HepG2 (cell line): ENCODE data around the gene PAEP.

Source experiments
- CTCF ChIP-seq: sonication (generic); formaldehyde crosslinking; IDR thresholded peaks from 2 replicates; pipeline ENCODE4 v1.5.0; 2020; ENCODE audit warnings: mild to moderate bottlenecking, missing genetic modification reagents, moderate library complexity
- EP300 ChIP-seq, 3 experiments: sonication (generic) in 1 of 3; formaldehyde crosslinking in 1 of 3; IDR thresholded peaks; 2 replicates each; pipeline versions ENCODE4 v1.5.1 to v1.6.1; 2011 to 2020; ENCODE audit warnings: low read depth in 2 of 3, low read length in 2 of 3, borderline replicate concordance in 1 of 3, improper control_type of control experiment in 1 of 3, mild to moderate bottlenecking in 1 of 3, missing genetic modification reagents in 1 of 3, moderate library complexity in 1 of 3
- EZH2 ChIP-seq: conservative IDR thresholded peaks from 2 replicates; pipeline ENCODE4 v1.6.1; 2012; ENCODE audit warnings: mild to moderate bottlenecking, low read depth, low read length, moderate library complexity
- POLR2AphosphoS5 ChIP-seq: IDR thresholded peaks from 2 replicates; pipeline ENCODE4 v1.6.1; 2012; ENCODE audit warnings: low read depth, low read length
- PRDM4 ChIP-seq: sonication (generic); formaldehyde crosslinking; IDR thresholded peaks from 2 replicates; pipeline ENCODE4 v1.9.0; 2021; ENCODE audit warnings: missing genetic modification reagents, borderline replicate concordance
- ZNF232 ChIP-seq: sonication (generic); formaldehyde crosslinking; IDR thresholded peaks from 2 replicates; pipeline ENCODE4 v1.4.0; 2020; ENCODE audit warnings: missing genetic modification reagents, borderline replicate concordance
- ZNF280B ChIP-seq: sonication (generic); formaldehyde crosslinking; IDR thresholded peaks from 2 replicates; pipeline ENCODE4 v1.5.0; 2020; ENCODE audit warnings: missing genetic modification reagents, mild to moderate bottlenecking, borderline replicate concordance
- ZNF407 ChIP-seq: sonication (generic); formaldehyde crosslinking; IDR thresholded peaks from one replicate; pipeline ENCODE4 v1.5.1; 2020; ENCODE audit warnings: mild to moderate bottlenecking, missing genetic modification reagents; ENCODE audit errors: not compliant biosample characterization
- ZNF709 ChIP-seq: sonication (generic); formaldehyde crosslinking; IDR thresholded peaks from 2 replicates; pipeline ENCODE4 v1.5.0; 2020; ENCODE audit warnings: mild to moderate bottlenecking, missing genetic modification reagents

- TF ChIP-seq POLR2AphosphoS5, result no peak
- no peak for TF ChIP-seq ZNF232 (CRISPR knock-in tag)
- TF ChIP-seq ZNF407 (CRISPR knock-in tag), result no peak
- no peak for TF ChIP-seq ZNF709 (CRISPR knock-in tag)
- TF ChIP-seq ZNF280B (CRISPR knock-in tag), result no peak
- TF ChIP-seq CTCF, result no peak
- no peak for TF ChIP-seq EP300 (IDR thresholded peaks at IDR 0.05; ENCODE audit: low read depth in 2 of 2, low read length in 2 of 2)
- TF ChIP-seq EP300 (CRISPR knock-in tag; IDR thresholded peaks at IDR 0.05; ENCODE audit: borderline replicate concordance), result no peak
- no peak for TF ChIP-seq PRDM4 (CRISPR knock-in tag)
- TF ChIP-seq EZH2, result no peak
Measured at GRCh38 chr9:135552021-135552697, 9.4 kb upstream of the PAEP start.
